K562 (cell line): ENCODE results near the gene CBY3. TPM values are rescaled to one million over a fixed set of nuclear protein-coding genes. Genes with fewer than 3 reads are reported as not detected.

Source experiments
- BRCA1 ChIP-seq, 2 experiments: fragments of 450-650 bp in 1 of 2; sonication (generic) in 1 of 2; formaldehyde crosslinking in 1 of 2; IDR thresholded peaks; 2 replicates each; pipeline versions ENCODE4 v1.5.0 to v1.6.1; 2017 to 2020; ENCODE audit warnings: mild to moderate bottlenecking in 1 of 2, missing genetic modification reagents in 1 of 2
- HDGF ChIP-seq: fragments of 450-650 bp; IDR thresholded peaks from 2 replicates; pipeline ENCODE4 v1.6.1; 2016
- MAFF ChIP-seq: IDR thresholded peaks from 2 replicates; pipeline ENCODE4 v1.6.1; 2012; ENCODE audit warnings: low read length, improper control_type of control experiment
- MLLT1 ChIP-seq, 2 experiments: fragments of 450-650 bp; IDR thresholded peaks; 2 replicates each; pipeline ENCODE4 v1.6.1; 2016
- MTA1 ChIP-seq: fragments of 450-650 bp; IDR thresholded peaks from 2 replicates; pipeline ENCODE4 v1.6.1; 2017; ENCODE audit warnings: borderline replicate concordance
- PPARD ChIP-seq: fragments of 250-450 bp; sonication (Bioruptor Pico); IDR thresholded peaks from 2 replicates; pipeline ENCODE4 v1.8.0; 2022; ENCODE audit warnings: inconsistent platforms, mild to moderate bottlenecking, moderate library complexity
- SNIP1 ChIP-seq: fragments of 450-650 bp; IDR thresholded peaks from 2 replicates; pipeline ENCODE4 v1.7.1; 2017; ENCODE audit warnings: low read depth, mild to moderate bottlenecking
- SPI1 ChIP-seq: IDR thresholded peaks from 2 replicates; pipeline ENCODE4 v1.6.1; 2011; ENCODE audit warnings: low read depth, low read length, control low read depth, borderline replicate concordance
- YBX1 ChIP-seq: fragments of 450-650 bp; IDR thresholded peaks from 2 replicates; pipeline ENCODE4 v1.7.1; 2016; ENCODE audit warnings: mild to moderate bottlenecking
- ZNF354B ChIP-seq: fragments of 250-450 bp; sonication (Bioruptor Pico); IDR thresholded peaks from 2 replicates; pipeline ENCODE4 v1.4.0; 2020
- ZNF551 ChIP-seq: fragments of 250-450 bp; sonication (Bioruptor Pico); IDR thresholded peaks from 2 replicates; pipeline ENCODE4 v1.5.0; 2021; ENCODE audit warnings: mild to moderate bottlenecking, moderate library complexity
- polyA plus RNA-seq, 8 experiments: library from polyadenylated mRNA; depleted of rRNA in 4 of 8; stranded (reverse) in 5 of 8; unstranded in 3 of 8; fragments of >200 nt; fragmentation: Nextera tagmentation in 2 of 8; fragmentation: Illumina TruSeq in 1 of 8; extraction: Ambion mirVana in 2 of 8; extraction: Trizol in 1 of 8; gene quantifications; 2 replicates each; pipeline versions ENCODE4 v1.2.1 to v1.2.3, GENCODE V29; 2011 to 2014; ENCODE audit warnings: inconsistent platforms in 1 of 8, missing spikeins in 1 of 8
- total RNA-seq, 7 experiments: library from RNA; depleted of rRNA in 6 of 7; stranded (reverse); fragments of >200 nt in 6 of 7; fragmentation: Illumina TruSeq in 2 of 7; extraction: Trizol in 2 of 7; gene quantifications; 2 replicates each; pipeline versions ENCODE4 v1.2.1 to v1.2.3, GENCODE V29; 2011 to 2021; ENCODE audit warnings: low replicate concordance in 1 of 7
- TF ChIP-seq, protein P1 (sequence below), 2 experiments: fragments of 450-650 bp; IDR thresholded peaks; 2 replicates each; pipeline ENCODE4 v1.6.1; 2016; ENCODE audit warnings: mild to moderate bottlenecking in 2 of 2, borderline replicate concordance in 1 of 2, low read depth in 1 of 2, moderate library complexity in 1 of 2
- TF ChIP-seq, protein P2 (sequence below): fragments of 250-450 bp; sonication (Bioruptor Pico); IDR thresholded peaks from 2 replicates; pipeline ENCODE4 v1.8.0; 2021; ENCODE audit warnings: moderate library complexity, mild to moderate bottlenecking, inconsistent platforms
- TF ChIP-seq, protein P3 (sequence below): sonication (generic); formaldehyde crosslinking; IDR thresholded peaks from 2 replicates; pipeline ENCODE4 v1.8.0; 2022; ENCODE audit warnings: mild to moderate bottlenecking, low read depth, missing genetic modification reagents

The CBY3 gene
- total and polyA plus RNA-seq, 9 of the 15 experiments (the other 6 are each of a cell fraction or from before 2014, with no cell fraction given): not detected

DNA sequence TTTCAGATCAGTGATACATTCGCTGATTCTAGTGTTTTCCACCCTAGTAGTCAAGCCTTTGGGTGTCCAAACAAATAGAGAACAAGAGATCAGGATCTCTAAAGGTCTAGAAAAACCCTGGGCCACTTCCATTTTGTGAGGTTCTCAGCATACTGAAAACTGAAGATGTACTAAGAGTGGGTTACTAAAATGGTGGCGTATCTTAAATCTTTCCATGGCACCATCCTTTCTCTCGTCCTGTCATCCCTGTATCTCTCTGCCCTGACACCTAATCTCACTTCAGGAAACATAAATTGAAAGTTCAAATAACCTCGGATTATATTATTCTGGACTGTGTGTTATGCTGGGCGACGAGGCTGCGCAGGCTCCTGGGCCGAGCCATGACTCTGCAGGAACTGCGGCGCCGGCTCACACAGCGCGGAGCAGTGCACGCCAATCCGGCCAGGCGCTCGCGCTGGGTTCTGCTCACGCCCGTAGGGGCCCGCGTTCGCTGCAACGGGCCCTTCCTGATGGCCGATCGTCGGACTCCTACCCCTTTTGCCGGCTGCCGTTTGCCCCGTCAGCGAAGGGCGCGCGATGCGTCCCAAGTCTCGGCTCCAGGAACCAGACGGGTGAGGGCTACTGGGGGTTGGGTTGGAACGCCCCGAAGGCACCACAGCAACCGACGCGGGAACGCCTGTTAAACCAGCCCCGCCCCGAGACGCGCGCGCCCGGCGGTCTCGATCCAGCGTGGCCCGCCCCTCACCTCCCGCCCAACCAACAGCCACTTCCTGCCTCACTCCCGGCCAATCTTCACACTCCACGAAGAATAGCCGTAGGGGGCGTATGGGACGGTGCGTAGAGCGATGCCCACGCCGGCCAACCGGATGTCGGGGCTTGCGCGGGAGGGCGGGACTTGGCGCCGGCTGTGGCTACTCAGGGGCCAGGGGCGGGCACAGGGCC, 17.4 kb upstream of the CBY3 start (continued):
- TF ChIP-seq MLLT1 (IDR thresholded peaks at IDR 0.05): peak; percentile 27 to 72; a peak in 1 of 4 replicates
- TF ChIP-seq MAFF: peak; percentile 30; the same call in 1 of the 2 replicates
- TF ChIP-seq MTA1: no peak
- TF ChIP-seq SPI1: peak; percentile 76
- TF ChIP-seq HDGF: no peak
- TF ChIP-seq ZNF354B: no peak
- TF ChIP-seq BRCA1 (IDR thresholded peaks at IDR 0.05): no peak
- no peak for TF ChIP-seq BRCA1 (CRISPR knock-in tag; IDR thresholded peaks at IDR 0.05)
- TF ChIP-seq, protein P1, sequence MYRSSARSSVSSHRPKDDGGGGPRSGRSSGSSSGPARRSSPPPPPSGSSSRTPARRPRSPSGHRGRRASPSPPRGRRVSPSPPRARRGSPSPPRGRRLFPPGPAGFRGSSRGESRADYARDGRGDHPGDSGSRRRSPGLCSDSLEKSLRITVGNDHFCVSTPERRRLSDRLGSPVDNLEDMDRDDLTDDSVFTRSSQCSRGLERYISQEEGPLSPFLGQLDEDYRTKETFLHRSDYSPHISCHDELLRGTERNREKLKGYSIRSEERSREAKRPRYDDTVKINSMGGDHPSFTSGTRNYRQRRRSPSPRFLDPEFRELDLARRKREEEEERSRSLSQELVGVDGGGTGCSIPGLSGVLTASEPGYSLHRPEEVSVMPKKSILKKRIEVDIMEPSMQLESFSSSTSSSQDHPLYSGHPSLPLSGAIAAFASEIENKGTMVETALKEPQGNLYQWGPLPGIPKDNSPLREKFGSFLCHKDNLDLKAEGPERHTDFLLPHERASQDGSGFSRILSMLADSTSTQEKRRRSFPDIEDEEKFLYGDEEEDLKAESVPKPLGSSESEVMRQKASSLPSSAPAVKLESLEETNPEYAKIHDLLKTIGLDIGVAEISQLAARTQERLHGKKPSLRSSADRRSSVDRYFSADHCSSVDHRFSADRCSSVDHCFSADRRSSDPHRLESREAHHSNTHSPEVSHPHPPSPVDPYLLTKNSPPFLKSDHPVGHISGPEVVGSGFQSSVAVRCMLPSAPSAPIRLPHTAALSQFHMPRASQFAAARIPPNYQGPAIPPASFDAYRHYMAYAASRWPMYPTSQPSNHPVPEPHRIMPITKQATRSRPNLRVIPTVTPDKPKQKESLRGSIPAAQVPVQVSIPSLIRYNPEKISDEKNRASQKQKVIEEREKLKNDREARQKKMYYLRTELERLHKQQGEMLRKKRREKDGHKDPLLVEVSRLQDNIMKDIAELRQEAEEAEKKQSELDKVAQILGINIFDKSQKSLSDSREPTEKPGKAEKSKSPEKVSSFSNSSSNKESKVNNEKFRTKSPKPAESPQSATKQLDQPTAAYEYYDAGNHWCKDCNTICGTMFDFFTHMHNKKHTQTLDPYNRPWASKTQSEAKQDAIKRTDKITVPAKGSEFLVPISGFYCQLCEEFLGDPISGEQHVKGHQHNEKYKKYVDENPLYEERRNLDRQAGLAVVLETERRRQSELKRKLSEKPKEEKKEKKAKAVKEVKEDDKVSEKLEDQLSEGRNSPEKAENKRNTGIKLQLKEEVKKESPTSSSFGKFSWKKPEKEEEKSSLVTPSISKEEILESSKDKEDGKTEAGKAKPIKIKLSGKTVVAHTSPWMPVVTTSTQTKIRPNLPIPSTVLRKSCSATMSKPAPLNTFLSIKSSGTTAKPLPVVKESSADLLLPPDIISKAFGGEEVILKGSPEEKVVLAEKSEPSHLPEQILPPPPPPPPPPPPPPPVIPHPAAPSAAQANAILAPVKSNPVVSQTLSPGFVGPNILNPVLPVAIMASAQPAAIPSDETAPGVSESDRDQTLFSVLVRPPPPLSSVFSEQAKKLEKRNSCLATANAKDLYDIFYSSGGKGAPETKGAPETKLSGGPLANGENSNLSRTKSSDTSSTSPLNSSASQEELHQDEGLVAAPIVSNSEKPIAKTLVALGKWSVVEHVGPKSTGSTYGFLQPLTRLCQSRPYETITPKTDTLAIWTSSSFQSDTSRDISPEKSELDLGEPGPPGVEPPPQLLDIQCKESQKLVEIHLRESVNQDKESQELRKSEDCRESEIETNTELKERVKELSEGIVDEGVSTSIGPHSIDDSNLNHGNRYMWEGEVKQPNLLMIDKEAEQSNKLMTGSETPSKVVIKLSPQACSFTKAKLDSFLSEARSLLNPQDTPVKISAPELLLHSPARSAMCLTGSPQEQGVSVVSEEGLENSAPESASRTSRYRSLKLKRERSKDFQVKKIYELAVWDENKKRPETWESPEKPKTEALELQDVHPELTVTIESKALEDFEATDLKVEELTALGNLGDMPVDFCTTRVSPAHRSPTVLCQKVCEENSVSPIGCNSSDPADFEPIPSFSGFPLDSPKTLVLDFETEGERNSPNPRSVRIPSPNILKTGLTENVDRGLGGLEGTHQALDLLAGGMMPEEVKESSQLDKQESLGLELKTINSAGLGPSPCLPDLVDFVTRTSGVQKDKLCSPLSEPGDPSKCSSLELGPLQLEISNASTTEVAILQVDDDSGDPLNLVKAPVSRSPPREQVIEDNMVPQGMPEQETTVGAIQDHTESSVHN (IDR thresholded peaks at IDR 0.05; ENCODE audit: borderline replicate concordance in 1 of 2, low read depth in 1 of 2): 0 out of 4 replicates have a peak, but pooled peaks of 1 of the 2 experiments have one; percentile 15
- no peak for TF ChIP-seq YBX1
- no peak for TF ChIP-seq SNIP1
- no peak for TF ChIP-seq ZNF551 (CRISPR knock-in tag)
- TF ChIP-seq, protein P2, sequence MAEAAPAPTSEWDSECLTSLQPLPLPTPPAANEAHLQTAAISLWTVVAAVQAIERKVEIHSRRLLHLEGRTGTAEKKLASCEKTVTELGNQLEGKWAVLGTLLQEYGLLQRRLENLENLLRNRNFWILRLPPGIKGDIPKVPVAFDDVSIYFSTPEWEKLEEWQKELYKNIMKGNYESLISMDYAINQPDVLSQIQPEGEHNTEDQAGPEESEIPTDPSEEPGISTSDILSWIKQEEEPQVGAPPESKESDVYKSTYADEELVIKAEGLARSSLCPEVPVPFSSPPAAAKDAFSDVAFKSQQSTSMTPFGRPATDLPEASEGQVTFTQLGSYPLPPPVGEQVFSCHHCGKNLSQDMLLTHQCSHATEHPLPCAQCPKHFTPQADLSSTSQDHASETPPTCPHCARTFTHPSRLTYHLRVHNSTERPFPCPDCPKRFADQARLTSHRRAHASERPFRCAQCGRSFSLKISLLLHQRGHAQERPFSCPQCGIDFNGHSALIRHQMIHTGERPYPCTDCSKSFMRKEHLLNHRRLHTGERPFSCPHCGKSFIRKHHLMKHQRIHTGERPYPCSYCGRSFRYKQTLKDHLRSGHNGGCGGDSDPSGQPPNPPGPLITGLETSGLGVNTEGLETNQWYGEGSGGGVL (CRISPR knock-in tag): no peak
- TF ChIP-seq, protein P3, sequence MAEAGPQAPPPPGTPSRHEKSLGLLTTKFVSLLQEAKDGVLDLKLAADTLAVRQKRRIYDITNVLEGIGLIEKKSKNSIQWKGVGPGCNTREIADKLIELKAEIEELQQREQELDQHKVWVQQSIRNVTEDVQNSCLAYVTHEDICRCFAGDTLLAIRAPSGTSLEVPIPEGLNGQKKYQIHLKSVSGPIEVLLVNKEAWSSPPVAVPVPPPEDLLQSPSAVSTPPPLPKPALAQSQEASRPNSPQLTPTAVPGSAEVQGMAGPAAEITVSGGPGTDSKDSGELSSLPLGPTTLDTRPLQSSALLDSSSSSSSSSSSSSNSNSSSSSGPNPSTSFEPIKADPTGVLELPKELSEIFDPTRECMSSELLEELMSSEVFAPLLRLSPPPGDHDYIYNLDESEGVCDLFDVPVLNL (CRISPR knock-in tag): no peak
- TF ChIP-seq PPARD (CRISPR knock-in tag): no peak
